ENCODE measurements around the gene MAD1L1.

DNA sequence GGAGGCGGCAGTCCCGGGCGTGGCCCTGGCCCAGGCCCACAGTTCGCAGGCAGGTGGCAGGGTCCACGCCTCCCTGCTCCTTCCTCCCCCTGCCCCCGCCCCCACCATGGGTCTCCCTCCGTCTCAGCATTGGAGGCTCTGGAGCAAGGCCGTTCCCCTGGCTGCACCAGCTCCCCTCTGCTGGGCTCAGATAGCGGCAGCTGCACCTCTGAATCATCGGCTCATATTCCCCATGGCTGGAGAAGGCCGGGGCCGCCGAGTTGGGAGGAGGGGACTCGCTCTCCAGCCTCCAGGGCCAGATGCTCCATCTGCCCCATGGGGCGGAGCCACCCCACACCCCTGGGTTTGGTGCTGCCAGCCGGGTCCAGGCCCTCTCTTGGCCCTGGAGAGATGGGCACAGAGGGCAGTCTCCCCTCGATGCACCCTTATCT, 417.7 kb downstream of the MAD1L1 start:
- no peak for TF ChIP-seq ARNTL (CRISPR knock-in tag; IDR thresholded peaks at IDR 0.05; ENCODE audit: borderline replicate concordance, low read depth)
- no peak for TF ChIP-seq ZNF8 (CRISPR knock-in tag; IDR thresholded peaks at IDR 0.05)
- TF ChIP-seq TOX (CRISPR knock-in tag; IDR thresholded peaks at IDR 0.05; ENCODE audit: borderline replicate concordance) = no peak
- TF ChIP-seq ZFP30 (CRISPR knock-in tag; IDR thresholded peaks at IDR 0.05) = no peak
- TF ChIP-seq PPARA (CRISPR knock-in tag; IDR thresholded peaks at IDR 0.05; ENCODE audit: borderline replicate concordance) = no peak
- TF ChIP-seq SNAI2 (CRISPR knock-in tag; IDR thresholded peaks at IDR 0.05) = no peak
- TF ChIP-seq ISL1 (CRISPR knock-in tag; IDR thresholded peaks at IDR 0.05) = no peak
- TF ChIP-seq PATZ1 (CRISPR knock-in tag; IDR thresholded peaks at IDR 0.05; ENCODE audit: borderline replicate concordance) = no peak

Data from SK-N-SH treated with all-trans-retinoic acid at 6 μM for 48 hours (cell line).